ENCODE data around the gene KRTAP19-1.
"Not testable (repeated sequence)": the region's sequence is repeated elsewhere in the genome, so short reads cannot be mapped to it uniquely, and the experiment has no call there.

The KRTAP19-1 gene

GRCh38 chr21:30480145-30480544 is at the start of gene KRTAP19-1:
KRTAP19-1 (minus strand) TSS chr21:30480367; CDS start chr21:30480317, 50 bp downstream.
- no peak for DNase-seq

- DNase-seq = no peak
These were observed 38.7 kb upstream of the KRTAP19-1 start for GRCh38 chr21:30518876-30519275.

DNA sequence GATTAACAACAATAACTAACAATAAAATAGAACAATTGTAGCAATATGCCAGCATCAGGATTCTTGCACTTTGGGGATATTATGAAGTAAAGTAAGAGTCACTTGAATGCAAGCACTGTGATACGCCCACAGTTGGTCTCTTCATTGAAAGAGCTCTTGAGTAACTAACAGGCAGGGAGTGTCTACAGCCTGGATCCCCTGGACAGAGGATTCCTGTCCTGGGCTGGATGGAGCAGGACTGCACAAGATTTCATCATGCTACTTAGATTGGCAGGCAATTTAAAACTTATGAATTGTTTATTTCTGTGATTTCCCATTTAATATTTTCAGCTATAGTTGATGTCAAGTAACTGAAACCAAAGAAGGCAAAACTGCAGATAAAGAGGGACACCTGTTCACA is 35.5 kb upstream of the KRTAP19-1 start:
- no peak for DNase-seq

DNA sequence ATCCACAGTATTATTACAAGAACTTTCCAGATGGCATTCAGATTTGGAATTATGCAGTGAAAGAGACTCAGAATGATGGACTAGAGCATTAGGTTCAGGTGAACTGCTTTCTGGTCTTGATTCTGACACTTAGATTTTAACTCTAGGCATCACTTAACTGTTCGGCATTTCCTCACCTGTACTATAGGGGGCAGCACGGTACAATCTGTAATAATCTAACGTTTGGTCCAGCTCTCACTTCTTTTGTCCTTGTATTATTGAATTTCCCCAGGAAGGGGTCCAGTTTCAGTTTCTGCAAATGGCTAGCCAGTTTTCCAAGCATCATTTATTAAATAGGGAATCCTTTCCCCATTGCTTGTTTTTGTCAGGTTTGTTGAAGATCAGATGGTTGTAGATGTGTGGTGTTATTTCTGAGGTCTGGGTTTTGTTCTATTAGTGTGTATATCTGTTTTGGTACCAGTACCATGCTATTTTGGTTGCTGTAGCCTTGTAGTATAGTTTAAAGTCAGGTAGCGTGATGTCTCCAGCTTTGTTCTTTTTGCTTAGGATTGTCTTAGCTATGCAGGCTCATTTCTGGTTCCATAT is 25.5 kb upstream of the KRTAP19-1 start:
- not testable (repeated sequence) for DNase-seq

DNA sequence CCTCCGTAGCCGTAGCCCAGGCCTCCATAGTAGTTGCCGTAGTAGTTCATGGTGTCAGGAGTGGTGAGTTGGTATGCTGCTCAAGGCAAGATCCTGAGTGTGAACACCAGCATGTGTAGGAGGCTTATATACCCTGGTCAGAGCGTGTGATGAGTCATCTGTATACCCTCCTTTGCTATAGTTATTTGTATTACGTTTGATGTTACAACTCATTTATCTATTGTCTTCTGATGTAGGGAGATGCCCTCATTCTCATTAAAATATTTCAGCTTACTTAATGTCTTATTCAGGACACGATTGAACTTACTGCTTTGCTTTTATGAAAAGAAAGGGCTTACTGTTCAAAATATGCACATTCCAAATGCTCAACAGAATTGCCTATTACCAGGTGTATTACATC is 21.9 kb upstream of the KRTAP19-1 start, which contains the start of gene KRTAP19-5:
Gene KRTAP19-5 (minus strand): TSS at position 101 of the 400 bp plus-strand sequence. CDS start 51 bp downstream, at position 50.
- no peak for DNase-seq

DNA sequence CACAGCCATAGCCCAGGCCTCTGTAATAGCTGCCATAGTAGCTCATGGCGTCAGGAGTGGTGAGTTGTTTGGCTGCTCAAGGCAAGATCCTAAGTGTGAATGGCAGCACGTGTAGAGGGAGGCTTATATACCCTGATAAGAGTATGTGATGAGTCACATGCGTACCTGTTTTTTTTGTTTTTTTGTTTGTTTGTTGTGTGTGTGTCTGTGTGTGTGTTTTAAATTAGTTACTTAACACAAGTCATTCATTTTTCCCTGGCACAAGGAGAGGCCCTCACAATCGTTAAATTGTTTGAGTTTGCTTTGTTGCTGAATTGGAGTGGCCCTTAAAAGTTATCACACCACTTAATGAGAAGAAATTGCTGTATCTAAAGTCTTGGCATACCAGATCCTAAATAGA is 16.9 kb upstream of the KRTAP19-1 start, which contains the start of gene KRTAP19-4:
Gene KRTAP19-4 (minus strand): TSS at position 101 of the 400 bp plus-strand sequence. CDS start 55 bp downstream, at position 46.
- DNase-seq = no peak

DNA sequence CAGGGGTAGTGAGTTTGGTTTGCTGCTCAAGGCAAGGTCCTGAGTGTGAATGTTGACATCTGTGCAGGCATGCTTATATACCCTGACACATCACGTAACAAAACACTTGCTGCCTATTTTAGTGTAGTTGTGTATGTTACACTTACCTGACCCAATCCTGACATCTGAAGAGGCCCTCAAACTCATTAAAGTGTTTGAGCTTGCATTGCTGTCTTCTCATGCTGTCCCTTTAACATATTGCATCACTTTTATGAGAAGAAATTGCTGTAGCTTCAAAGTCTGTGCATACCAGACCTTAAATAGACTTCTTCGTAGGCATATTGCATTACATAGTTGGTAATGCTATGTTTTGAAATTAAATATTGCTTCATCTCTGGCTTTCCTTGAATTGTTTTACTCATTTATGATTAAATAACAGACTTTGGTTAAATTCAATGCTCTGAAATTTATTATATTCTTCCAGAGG is 11.8 kb upstream of the KRTAP19-1 start, which contains the start of gene KRTAP19-3:
Gene KRTAP19-3 (minus strand): TSS at position 51 of the 466 bp plus-strand sequence. CDS start 56 bp downstream, outside the sequence.
- no peak for DNase-seq

- no peak for DNase-seq
These were observed 7.2 kb upstream of the KRTAP19-1 start, which contains the start of gene KRTAP19-2 for GRCh38 chr21:30487336-30487735. KRTAP19-2 (minus strand) TSS chr21:30487436; CDS start chr21:30487348, 88 bp downstream.

DNA sequence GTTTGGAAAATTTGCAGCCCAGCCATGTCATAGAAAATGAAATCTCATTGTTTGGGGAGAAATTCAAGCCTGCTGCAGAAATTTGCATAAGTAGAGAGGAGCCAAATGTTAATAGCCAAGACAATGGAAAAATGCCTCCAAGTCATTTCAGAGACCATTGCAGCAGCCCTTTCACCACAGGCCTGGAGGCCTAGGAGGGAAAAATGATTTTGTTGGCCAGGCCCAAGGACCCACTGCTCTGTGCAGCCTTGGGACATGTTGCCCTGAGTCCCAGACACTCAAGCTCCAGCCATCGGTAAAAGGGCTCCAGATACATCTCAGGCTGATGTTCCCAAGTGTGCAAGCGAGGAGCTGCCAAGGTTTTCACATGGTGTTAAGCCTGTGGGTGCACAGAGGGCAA is 6.0 kb upstream of the KRTAP19-1 start:
- no peak for DNase-seq

- no peak for DNase-seq
These were observed 2.0 kb upstream of the KRTAP19-1 start for GRCh38 chr21:30482130-30482529.

GRCh38 chr21:30479259-30479658 is 908 bp downstream of the KRTAP19-1 start:
- DNase-seq = no peak

DNA sequence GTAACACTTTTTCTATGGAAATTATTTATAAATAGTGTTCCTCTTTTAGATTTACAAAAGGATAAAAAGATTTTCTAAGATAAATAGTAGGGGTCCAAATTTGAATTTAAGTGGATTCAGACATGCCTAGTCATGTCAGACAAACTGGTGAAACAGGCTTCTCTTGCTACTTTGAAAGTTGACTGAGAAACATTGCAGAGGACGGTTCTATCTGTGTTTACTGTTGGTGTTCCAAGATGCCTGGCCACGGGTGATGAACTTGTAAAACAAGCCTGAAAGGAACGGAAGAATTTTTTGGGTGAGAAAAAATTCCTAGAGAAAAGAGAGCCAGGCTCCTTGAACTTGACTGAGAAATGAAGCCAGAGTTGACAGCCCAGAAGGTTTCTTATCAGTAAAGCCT is 2.2 kb downstream of the KRTAP19-1 start:
- no peak for DNase-seq

- DNase-seq = no peak
These were observed 11.1 kb downstream of the KRTAP19-1 start for GRCh38 chr21:30468900-30469714.

DNA sequence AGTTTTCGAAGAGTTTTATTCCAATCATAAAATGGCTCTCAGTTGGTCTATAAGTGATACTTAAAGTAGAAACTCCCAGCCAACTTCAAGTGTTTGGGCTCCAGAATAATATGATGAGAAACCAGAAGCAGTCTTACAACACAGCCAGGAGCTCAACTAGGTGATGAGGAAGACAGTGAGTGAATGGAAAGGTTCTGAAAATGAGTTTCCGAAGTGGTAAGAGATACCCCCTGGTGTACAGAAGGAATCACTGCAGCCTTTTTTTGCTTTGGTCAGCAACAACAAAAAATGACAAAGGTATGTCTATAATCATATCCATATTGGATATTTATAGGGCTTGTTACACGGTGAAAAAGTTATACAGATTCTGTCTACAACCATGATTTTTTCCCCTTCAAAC is 16.5 kb downstream of the KRTAP19-1 start:
- no peak for DNase-seq

GRCh38 chr21:30448514-30448913 is 31.7 kb downstream of the KRTAP19-1 start:
- no peak for DNase-seq

DNA sequence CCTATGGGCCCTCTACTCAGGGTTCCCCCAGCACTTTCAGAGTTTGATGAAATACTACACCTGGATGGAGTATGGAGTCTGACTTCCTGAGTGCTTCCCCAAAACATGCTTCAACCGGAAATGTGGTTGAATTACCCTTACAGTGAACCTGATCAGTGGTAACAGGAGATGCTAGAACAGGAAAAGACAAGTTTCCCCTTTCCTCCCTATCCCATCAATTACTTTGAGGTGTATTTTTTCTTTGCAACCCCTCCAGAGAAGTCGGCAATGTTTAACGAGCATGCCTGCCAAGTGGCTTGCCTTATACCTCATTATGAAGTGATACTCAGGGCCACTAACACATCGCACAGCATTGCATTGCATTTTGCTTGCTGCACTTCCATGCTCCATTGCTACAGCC is 33.1 kb downstream of the KRTAP19-1 start:
- no peak for DNase-seq

- DNase-seq = no peak
These were observed 36.0 kb downstream of the KRTAP19-1 start for GRCh38 chr21:30444204-30444603.

- DNase-seq = no peak
These were observed 36.9 kb downstream of the KRTAP19-1 start for GRCh38 chr21:30443226-30443625.

GRCh38 chr21:30439975-30440374 is 40.2 kb downstream of the KRTAP19-1 start, which contains the start of gene KRTAP15-1:
KRTAP15-1 (plus strand) TSS chr21:30440275; CDS start chr21:30440328, 53 bp downstream.
- DNase-seq = no peak

DNA sequence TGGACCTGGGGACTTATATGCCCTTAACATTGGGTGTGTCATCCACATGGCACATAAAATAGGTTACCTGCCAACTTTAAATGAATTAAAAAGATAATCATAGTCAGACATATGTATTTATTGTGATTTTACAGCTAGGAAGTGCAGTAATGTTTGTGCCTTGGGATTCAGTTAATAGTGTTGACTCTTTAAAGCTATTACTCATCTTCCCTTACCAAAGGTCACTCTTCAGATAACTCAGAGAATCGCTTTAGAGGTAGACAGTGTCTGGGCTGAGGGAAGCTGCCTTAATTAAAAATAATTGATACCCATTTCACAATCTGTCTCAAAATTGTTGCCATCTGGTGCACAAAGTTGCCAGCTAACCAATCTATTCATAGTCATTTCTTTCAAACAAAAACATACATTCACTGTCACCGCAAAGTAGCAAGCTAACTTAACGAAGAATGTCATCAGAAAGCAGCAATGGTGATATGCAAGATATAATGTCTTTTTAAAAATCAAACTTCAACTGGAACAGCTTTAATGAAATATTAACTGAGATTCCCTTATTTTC is 43.1 kb downstream of the KRTAP19-1 start:
- no peak for DNase-seq

- DNase-seq = no peak
These were observed 46.0 kb downstream of the KRTAP19-1 start for GRCh38 chr21:30434033-30434631.

GRCh38 chr21:30430170-30430655 is 50.0 kb downstream of the KRTAP19-1 start, which contains the start of gene KRTAP13-4:
KRTAP13-4 (plus strand) TSS chr21:30430220; CDS start chr21:30430276, 56 bp downstream.
- no peak for DNase-seq

Data from activated CD8-positive, alpha-beta memory T cell treated with anti-CD3 and anti-CD28 coated beads, Interleukin-2, amount 50 U/mL, for 48 hours (primary cell).